HCT116 (cell line): ENCODE measurements around the gene HOXB1. TPM values are rescaled to one million over a fixed set of nuclear protein-coding genes. Genes with fewer than 3 reads are reported as not detected.

Source experiments
- ATAC-seq: fragments of 200-7000 bp; cut with Tn5 transposase; 2 replicates; pipeline ENCODE4 v1.9.1; 2020; ENCODE audit warnings: mild to moderate bottlenecking, moderate library complexity
- BruUV-seq: library from RNA; stranded (reverse); fragments of 400-500 nt; replicated peaks from 2 replicates; lab custom pipeline; 2021; lab: Mats Ljungman, UMichigan
- CTCF ChIA-PET: fragments of 300-600 bp; sonication (Branson Sonifier 250); formaldehyde crosslinking; loops from one replicate; lab custom pipeline; 2021; ENCODE audit warnings: antibody characterized with exemption; lab: Charles Lee
- POLR2A ChIA-PET: fragments of 300-600, 350-600 bp; sonication (Branson Sonifier 250); formaldehyde crosslinking; loops from one replicate; lab custom pipeline; 2021; ENCODE audit warnings: antibody characterized with exemption; lab: Charles Lee
- RAD21 ChIA-PET, 2 experiments: fragments of 300-600 bp; sonication (Branson Sonifier 250); formaldehyde crosslinking; loops; one replicate each; lab custom pipeline; 2023; ENCODE audit warnings: low total read pairs in 2 of 2; ENCODE audit not compliant: uncharacterized antibody in 2 of 2, unreplicated experiment in 2 of 2, low non-redundant PET in 1 of 2; lab: Charles Lee
- DNase-seq: peaks from one replicate; pipeline ENCODE4 v3.0.0-alpha.2; 2010; ENCODE audit warnings: low read depth, low spot score
- H2AFZ ChIP-seq: fragments of 200-600 bp; shearing (Covaris generic), sonication (generic); 2 replicates; pipeline ENCODE4 v1.6.1; 2017; ENCODE audit warnings: low read depth, mixed run types, mixed read lengths, antibody characterized with exemption, low read length; ENCODE audit not compliant: poor library complexity, severe bottlenecking
- H3K27ac ChIP-seq: 2 replicates; pipeline ENCODE4 v1.5.1; 2012; ENCODE audit warnings: low read depth, low read length
- H3K27me3 ChIP-seq: fragments of 200-600 bp; sonication (generic); 2 replicates; pipeline ENCODE4 v1.6.1; 2016; ENCODE audit warnings: mixed run types, low read length, mixed read lengths; ENCODE audit not compliant: insufficient read depth
- H3K36me3 ChIP-seq, 2 experiments: fragments of 200-500 bp in 1 of 2; fragments of 200-600 bp in 1 of 2; sonication (Bioruptor generic) in 1 of 2; sonication (generic) in 1 of 2; 2 replicates each; pipeline versions ENCODE4 v1.5.1 to v1.6.1; 2014 to 2016; ENCODE audit warnings: low read length in 2 of 2, inconsistent platforms in 1 of 2, mixed read lengths in 1 of 2, mixed run types in 1 of 2; ENCODE audit not compliant: insufficient read depth in 2 of 2, control insufficient read depth in 1 of 2
- H3K4me1 ChIP-seq, 2 experiments: fragments of 200-600 bp in 1 of 2; sonication (generic) in 1 of 2; 2 replicates each; pipeline versions ENCODE4 v1.5.1 to v1.6.1; 2012 to 2017; ENCODE audit warnings: low read length in 2 of 2, inconsistent platforms in 1 of 2, mild to moderate bottlenecking in 1 of 2, mixed read lengths in 1 of 2, mixed run types in 1 of 2, moderate library complexity in 1 of 2; ENCODE audit not compliant: insufficient read depth in 2 of 2, control insufficient read depth in 1 of 2
- H3K4me2 ChIP-seq: fragments of 200-600 bp; sonication (generic); 2 replicates; pipeline ENCODE4 v1.6.1; 2017; ENCODE audit warnings: mixed run types, low read length, mixed read lengths
- H3K4me3 ChIP-seq, 2 experiments: fragments of 200-600 bp in 1 of 2; sonication (generic) in 1 of 2; replicated peaks in 1 of 2; 2 replicates each; pipeline ENCODE4 v1.5.1; 2011 to 2016; ENCODE audit warnings: low read length in 2 of 2, control low read depth in 1 of 2, low read depth in 1 of 2, mild to moderate bottlenecking in 1 of 2, mixed read lengths in 1 of 2, mixed run types in 1 of 2
- H3K79me2 ChIP-seq: fragments of 200-600 bp; sonication (generic); 2 replicates; pipeline ENCODE4 v1.6.1; 2017; ENCODE audit warnings: mild to moderate bottlenecking, mixed run types, low read length, moderate library complexity, mixed read lengths; ENCODE audit not compliant: insufficient read depth
- H3K9ac ChIP-seq: fragments of 200-600 bp; sonication (generic); 2 replicates; pipeline ENCODE4 v1.6.1; 2016; ENCODE audit warnings: low read length, mixed read lengths
- H3K9me2 ChIP-seq: fragments of 200-600 bp; sonication (generic), shearing (Covaris generic); 2 replicates; pipeline ENCODE4 v1.6.1; 2017; ENCODE audit warnings: mixed run types, mild to moderate bottlenecking, moderate library complexity; ENCODE audit not compliant: insufficient read depth
- H3K9me3 ChIP-seq, 2 experiments: fragments of 200-500 bp in 1 of 2; fragments of 200-600 bp in 1 of 2; sonication (Bioruptor generic) in 1 of 2; sonication (generic) in 1 of 2; 2 replicates each; pipeline ENCODE4 v1.6.1; 2014 to 2017; ENCODE audit warnings: low read length in 2 of 2, mixed read lengths in 2 of 2, inconsistent platforms in 1 of 2, low read depth in 1 of 2, mild to moderate bottlenecking in 1 of 2, mixed run types in 1 of 2, moderate library complexity in 1 of 2; ENCODE audit not compliant: control insufficient read depth in 1 of 2, insufficient read depth in 1 of 2
- H4K20me1 ChIP-seq: fragments of 200-600 bp; sonication (generic), shearing (Covaris generic); 2 replicates; pipeline ENCODE4 v1.6.1; 2017; ENCODE audit warnings: mixed run types, mild to moderate bottlenecking, moderate library complexity; ENCODE audit not compliant: insufficient read depth
- CEBPB ChIP-seq: IDR thresholded peaks from 2 replicates; pipeline ENCODE4 v1.6.1; 2012; ENCODE audit warnings: low read depth
- CTCF ChIP-seq, 3 experiments: fragments of 200-600 bp in 1 of 3; sonication (generic) in 1 of 3; IDR thresholded peaks in 2 of 3; conservative IDR thresholded peaks in 1 of 3; 2 replicates each; pipeline ENCODE4 v1.5.1; 2012 to 2017; ENCODE audit warnings: low read depth in 2 of 3, low read length in 2 of 3, antibody characterized with exemption in 1 of 3, borderline replicate concordance in 1 of 3, control low read depth in 1 of 3, mild to moderate bottlenecking in 1 of 3, mixed read lengths in 1 of 3, mixed run types in 1 of 3, moderate library complexity in 1 of 3; ENCODE audit not compliant: insufficient read depth in 1 of 3
- EGR1 ChIP-seq: IDR thresholded peaks from 2 replicates; pipeline ENCODE4 v1.6.1; 2012; ENCODE audit warnings: low read depth
- EZH2phosphoT487 ChIP-seq: fragments of 200-600 bp; IDR thresholded peaks from 2 replicates; pipeline ENCODE4 v1.6.1; 2018; ENCODE audit warnings: antibody characterized with exemption, borderline replicate concordance
- FOSL1 ChIP-seq: IDR thresholded peaks from 2 replicates; pipeline ENCODE4 v1.6.1; 2012; ENCODE audit warnings: low read depth
- JUND ChIP-seq: IDR thresholded peaks from 2 replicates; pipeline ENCODE4 v1.6.1; 2012
- RAD21 ChIP-seq: IDR thresholded peaks from 2 replicates; pipeline ENCODE4 v1.6.1; 2012; ENCODE audit warnings: low read depth, mild to moderate bottlenecking
- TCF7L2 ChIP-seq: IDR thresholded peaks from 2 replicates; pipeline ENCODE4 v1.7.0; 2011; ENCODE audit warnings: borderline replicate concordance, inconsistent platforms; ENCODE audit not compliant: insufficient read depth, insufficient read length; ENCODE audit errors: extremely low read depth
- ZFX ChIP-seq: fragments of 450-650 bp; IDR thresholded peaks from 2 replicates; pipeline ENCODE4 v1.6.1; 2017
- intact Hi-C: fragments of 100-400 bp; cut with micrococcal nuclease; formaldehyde crosslinking; loops from 2 replicates; pipeline ENCODE4 v1.10.0; 2022
- total RNA-seq: library from RNA; stranded (reverse); gene quantifications from one replicate; pipeline ENCODE4 v1.2.1, GENCODE V29; 2021; ENCODE audit not compliant: unreplicated experiment

Gene HOXB1
- total RNA-seq, 1 experiment from 2014 or later = not detected

GRCh38 chr17:48575673-48576478 lies 45.1 kb upstream of the HOXB1 start:
- DNase-seq (no peak), ATAC-seq (no peak)
- H3K9me2 ChIP-seq = no peaks in the 10 kb centered on the region
- no peaks in the 10 kb centered on the region; a peak in 1 of 4 replicates for H3K36me3 ChIP-seq
- no peak overlapping the region for H3K4me3 ChIP-seq
- no peak for TF ChIP-seq ZFX
- no peak for TF ChIP-seq RAD21
- no peak for TF ChIP-seq CEBPB
- no peak for TF ChIP-seq FOSL1
- TF ChIP-seq JUND = no peak
- no peak for TF ChIP-seq TCF7L2
- TF ChIP-seq CTCF (IDR thresholded peaks at IDR 0.05 in 2 of 3, conservative IDR thresholded peaks at IDR 0.05 in 1 of 3; ENCODE audit: borderline replicate concordance in 1 of 3, insufficient read depth in 1 of 3, low read depth in 2 of 3, low read length in 2 of 3) = no peak
- no peak for TF ChIP-seq EGR1
- no peak for TF ChIP-seq EZH2phosphoT487
- no peaks in the 10 kb centered on the region for H3K27me3 ChIP-seq
- H3K27ac ChIP-seq = peak overlapping the region; percentile 25; the same call in 1 of the 2 replicates
- intact Hi-C loops = no loop called here
- no peaks in the 10 kb centered on the region for H3K9me3 ChIP-seq
- peaks cover 83% of the 10 kb centered on the region for H3K79me2 ChIP-seq
- no peak overlapping the region for H2AFZ ChIP-seq
- no peaks in the 10 kb centered on the region for H4K20me1 ChIP-seq
- no peak overlapping the region for H3K9ac ChIP-seq
- RAD21 ChIA-PET = no interaction called here
- peaks cover 2 to 16% of the 10 kb centered on the region in 2 experiments; a peak in 3 of 4 replicates for H3K4me1 ChIP-seq
- TSS peak; percentile 18 for BruUV-seq
- peak overlapping the region; percentile 66 for H3K4me2 ChIP-seq
- CTCF ChIA-PET = no interaction called here
- POLR2A ChIA-PET = no interaction called here
